Liver (tissue), 9 donors: ENCODE measurements around the gene PLA2G4A. TPM values are rescaled to one million over a fixed set of nuclear protein-coding genes. Genes with fewer than 3 reads are reported as not detected.

ENCODE experiments used
- DNase-seq: peaks from one replicate; pipeline ENCODE4 v3.0.0-alpha.2; 2017; ENCODE audit warnings: low spot score
- H3K27ac ChIP-seq, 2 donors: one replicate each; pipeline ENCODE4 v1.7.0; 2013; ENCODE audit warnings: inconsistent platforms in 2 of 2, low read length in 2 of 2, control low read depth in 1 of 2, low read depth in 1 of 2, mild to moderate bottlenecking in 1 of 2
- H3K27me3 ChIP-seq, 4 donors: one replicate each; pipeline versions ENCODE4 v1.6.1 to v1.7.0; 2013; ENCODE audit warnings: low read length in 3 of 4, inconsistent platforms in 1 of 4, mild to moderate bottlenecking in 1 of 4, moderate library complexity in 1 of 4; ENCODE audit not compliant: control insufficient read depth in 4 of 4, insufficient read depth in 4 of 4
- H3K36me3 ChIP-seq, 4 donors: one replicate each; pipeline versions ENCODE4 v1.6.1 to v1.7.0; 2013; ENCODE audit warnings: low read length in 3 of 4, mild to moderate bottlenecking in 3 of 4, low read depth in 1 of 4, moderate library complexity in 1 of 4; ENCODE audit not compliant: control insufficient read depth in 4 of 4, insufficient read depth in 3 of 4
- H3K4me1 ChIP-seq, 4 donors: one replicate each; pipeline versions ENCODE4 v1.6.1 to v1.7.0; 2013; ENCODE audit warnings: low read length in 3 of 4, mild to moderate bottlenecking in 3 of 4, moderate library complexity in 1 of 4; ENCODE audit not compliant: control insufficient read depth in 4 of 4, insufficient read depth in 4 of 4
- H3K4me3 ChIP-seq, 3 donors: one replicate each; pipeline versions ENCODE4 v1.6.1 to v1.7.0; 2013; ENCODE audit warnings: low read length in 3 of 3, control low read depth in 1 of 3, low read depth in 1 of 3, mild to moderate bottlenecking in 1 of 3
- H3K9ac ChIP-seq, 2 donors: one replicate each; pipeline ENCODE4 v1.7.0; 2013; ENCODE audit warnings: low read length in 2 of 2, mild to moderate bottlenecking in 2 of 2, moderate library complexity in 2 of 2, control low read depth in 1 of 2, low read depth in 1 of 2
- H3K9me3 ChIP-seq, 4 donors: one replicate each; pipeline versions ENCODE4 v1.6.1 to v1.7.0; 2013; ENCODE audit warnings: low read length in 3 of 4; ENCODE audit not compliant: control insufficient read depth in 4 of 4
- EGR1 ChIP-seq, 2 donors: IDR thresholded peaks; 2 replicates each; pipeline ENCODE4 v1.6.1; 2016 to 2018; ENCODE audit warnings: antibody characterized with exemption in 2 of 2, low read depth in 2 of 2
- FOXA1 ChIP-seq: IDR thresholded peaks from 2 replicates; pipeline ENCODE4 v1.6.1; 2016; ENCODE audit warnings: antibody characterized with exemption
- FOXA2 ChIP-seq: IDR thresholded peaks from 2 replicates; pipeline ENCODE4 v1.6.1; 2016; ENCODE audit warnings: antibody characterized with exemption
- GABPA ChIP-seq, 2 donors: IDR thresholded peaks in 1 of 2; conservative IDR thresholded peaks in 1 of 2; 2 replicates each; pipeline ENCODE4 v1.6.1; 2016; ENCODE audit warnings: antibody characterized with exemption in 2 of 2, mild to moderate bottlenecking in 1 of 2, moderate library complexity in 1 of 2
- HNF4A ChIP-seq, 2 donors: conservative IDR thresholded peaks; 2 replicates each; pipeline ENCODE4 v1.6.1; 2016; ENCODE audit warnings: antibody characterized with exemption in 2 of 2, mild to moderate bottlenecking in 2 of 2
- HNF4G ChIP-seq: IDR thresholded peaks from 2 replicates; pipeline ENCODE4 v1.6.1; 2016; ENCODE audit warnings: antibody characterized with exemption
- JUND ChIP-seq, 2 donors: IDR thresholded peaks; 2 replicates each; pipeline ENCODE4 v1.6.1; 2016; ENCODE audit warnings: antibody characterized with exemption in 2 of 2
- NR2F2 ChIP-seq: IDR thresholded peaks from 2 replicates; pipeline ENCODE4 v1.6.1; 2016; ENCODE audit warnings: antibody characterized with exemption
- RAD21 ChIP-seq, 2 donors: IDR thresholded peaks; 2 replicates each; pipeline ENCODE4 v1.6.1; 2016; ENCODE audit warnings: antibody characterized with exemption in 2 of 2, mild to moderate bottlenecking in 2 of 2
- RXRA ChIP-seq, 2 donors: IDR thresholded peaks; 2 replicates each; pipeline ENCODE4 v1.6.1; 2017 to 2018; ENCODE audit warnings: antibody characterized with exemption in 2 of 2, mild to moderate bottlenecking in 1 of 2
- SP1 ChIP-seq: IDR thresholded peaks from 2 replicates; pipeline ENCODE4 v1.6.1; 2018; ENCODE audit warnings: antibody characterized with exemption, mild to moderate bottlenecking
- TAF1 ChIP-seq: conservative IDR thresholded peaks from 2 replicates; pipeline ENCODE4 v1.6.1; 2016; ENCODE audit warnings: antibody characterized with exemption, mild to moderate bottlenecking
- YY1 ChIP-seq: IDR thresholded peaks from 2 replicates; pipeline ENCODE4 v1.6.1; 2016; ENCODE audit warnings: antibody characterized with exemption, mild to moderate bottlenecking
- WGBS: extraction: QIAGEN DNeasy Blood & Tissue Kit; methylation state at CpG from one replicate; pipeline ENCODE4 v1.1.7; 2013; 5-methylcytosine and 5-hydroxymethylcytosine counted together
- polyA plus RNA-seq, 2 donors: library from polyadenylated mRNA; stranded (reverse) in 1 of 2; unstranded in 1 of 2; fragments of 200-250 nt in 1 of 2; fragments of >200 nt in 1 of 2; fragmentation: Nextera tagmentation in 1 of 2; extraction: Ambion mirVana in 1 of 2; gene quantifications; one replicate each; pipeline versions ENCODE4 v1.2.1 to v1.2.3, GENCODE V29; 2013 to 2015
- total RNA-seq, 2 donors: library from RNA; depleted of rRNA; stranded (reverse); fragments of >200 nt; gene quantifications; one replicate each; pipeline ENCODE4 v1.2.3, GENCODE V29; 2014
- TF ChIP-seq, protein P1 (sequence below): IDR thresholded peaks from 2 replicates; pipeline ENCODE4 v1.6.1; 2016; ENCODE audit warnings: antibody characterized with exemption
- TF ChIP-seq, protein P2 (sequence below): IDR thresholded peaks from 2 replicates; pipeline ENCODE4 v1.6.1; 2016; ENCODE audit warnings: antibody characterized with exemption
- TF ChIP-seq, protein P3 (sequence below): fragments of 150-350 bp; IDR thresholded peaks from 2 replicates; pipeline ENCODE4 v1.5.1; 2017; ENCODE audit warnings: improper control_type of control experiment, low read depth, low read length; ENCODE audit not compliant: missing input control
- TF ChIP-seq, protein P4 (sequence below): IDR thresholded peaks from 2 replicates; pipeline ENCODE4 v1.6.1; 2016; ENCODE audit warnings: antibody characterized with exemption
- donor health status: healthy.
- donor health status: healthy.
- donor health status: healthy.
- donor health status: healthy.
- donor health status: healthy.

PLA2G4A gene
- total and polyA plus RNA-seq, 4 donors: 0.39 to 2.5 (median 1.1) TPM

DNA sequence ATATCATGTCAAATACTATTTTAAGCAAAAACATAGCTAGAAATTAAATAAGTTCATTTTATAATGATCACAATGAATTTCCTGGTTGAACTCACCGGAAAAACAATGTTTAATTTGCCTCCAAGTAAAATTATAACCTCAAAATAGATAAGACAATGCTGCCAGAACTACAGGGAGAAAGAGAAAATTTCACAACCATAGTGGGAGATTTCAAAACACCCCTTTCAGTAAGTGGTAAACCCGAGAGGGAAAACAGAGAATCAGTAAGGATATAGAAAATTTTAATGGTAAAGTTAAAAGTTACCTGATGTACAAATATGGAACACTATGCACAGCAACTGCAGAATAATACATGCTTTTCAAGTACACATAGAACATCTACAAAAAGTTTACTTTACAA lies 43.2 kb upstream of the PLA2G4A start (continued):
- TF ChIP-seq, protein P1, sequence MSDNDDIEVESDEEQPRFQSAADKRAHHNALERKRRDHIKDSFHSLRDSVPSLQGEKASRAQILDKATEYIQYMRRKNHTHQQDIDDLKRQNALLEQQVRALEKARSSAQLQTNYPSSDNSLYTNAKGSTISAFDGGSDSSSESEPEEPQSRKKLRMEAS: no peak
- no peak for TF ChIP-seq RXRA (IDR thresholded peaks at IDR 0.05)
- TF ChIP-seq NR2F2: no peak

DNA sequence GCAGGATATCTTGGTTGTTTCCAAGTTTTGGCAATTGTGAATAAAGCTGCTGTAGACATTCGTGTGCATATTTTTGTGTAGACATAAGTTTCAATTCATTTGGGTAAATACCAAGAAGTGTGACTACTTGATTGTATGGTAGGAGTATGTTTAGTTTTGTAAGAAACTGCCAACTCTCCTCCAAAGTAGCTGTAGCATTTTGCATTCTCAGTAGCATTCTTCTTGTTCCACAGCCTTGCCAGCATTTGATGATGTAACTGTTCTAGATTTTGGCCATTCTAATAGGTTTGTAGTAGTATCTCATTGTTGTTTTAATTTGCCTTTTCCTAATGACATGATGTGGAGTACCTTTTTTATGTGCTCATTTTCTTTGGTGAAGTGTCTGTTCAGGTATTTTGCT lies 38.6 kb upstream of the PLA2G4A start:
- no peak for DNase-seq
- Histone ChIP-seq H3K36me3 (no peaks in the 10 kb centered on the region), H3K27ac (no peak overlapping the region), H3K9ac (no peak overlapping the region), H3K4me3 (no peak overlapping the region), H3K9me3 (no peaks in the 10 kb centered on the region), H3K4me1 (no peaks in the 10 kb centered on the region), H3K27me3 (no peaks in the 10 kb centered on the region)
- whole genome bisulfite sequencing: 65% methylated on average over 1 of the region's 1 CpG
- no peak for TF ChIP-seq HNF4G

DNA sequence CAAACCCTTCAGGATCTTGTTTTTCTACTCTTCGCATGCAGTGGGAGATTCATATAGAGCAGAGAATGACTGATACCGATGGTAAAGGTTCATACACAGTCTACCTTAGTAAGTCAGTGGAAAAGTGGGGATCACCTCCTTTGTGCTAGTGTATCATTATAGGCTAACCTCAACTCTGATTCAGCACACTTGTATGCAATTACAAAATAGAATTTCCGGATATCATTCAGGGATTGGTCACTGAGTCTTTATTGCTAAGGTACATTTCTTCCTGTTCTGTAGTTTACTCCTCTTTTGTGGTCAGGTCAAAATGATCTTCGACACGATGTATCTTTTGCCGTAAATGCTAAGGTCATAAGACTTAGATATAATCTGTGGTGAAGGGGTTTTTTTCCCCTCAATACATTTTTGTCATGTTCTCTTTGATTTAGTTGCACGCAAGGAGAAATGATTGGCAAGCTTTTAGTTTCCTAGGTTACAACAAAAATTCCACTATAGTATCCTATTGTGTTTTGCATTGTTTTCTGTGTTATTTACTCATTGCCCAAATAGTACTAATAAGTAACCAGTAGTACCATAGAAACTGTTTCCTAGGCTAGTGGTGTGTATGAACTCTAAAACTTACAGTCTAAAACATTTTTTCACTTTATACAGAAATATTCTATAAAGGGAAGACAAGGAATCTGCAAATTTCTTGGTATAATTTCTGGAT lies 35.7 kb upstream of the PLA2G4A start:
- Histone ChIP-seq H3K27me3 (no peaks in the 10 kb centered on the region), H3K4me1 (no peaks in the 10 kb centered on the region), H3K4me3 (no peak overlapping the region), H3K36me3 (no peaks in the 10 kb centered on the region), H3K9me3 (no peaks in the 10 kb centered on the region), H3K27ac (no peak overlapping the region), H3K9ac (no peak overlapping the region)
- WGBS: 81% methylated on average over 7 of the region's 7 CpGs
- no peak for DNase-seq
- TF ChIP-seq HNF4A (conservative IDR thresholded peaks at IDR 0.05): no peak
- TF ChIP-seq TAF1: no peak
- TF ChIP-seq JUND (IDR thresholded peaks at IDR 0.05): no peak
- TF ChIP-seq GABPA (IDR thresholded peaks at IDR 0.05 in 1 of 2, conservative IDR thresholded peaks at IDR 0.05 in 1 of 2): no peak
- TF ChIP-seq SP1: no peak

DNA sequence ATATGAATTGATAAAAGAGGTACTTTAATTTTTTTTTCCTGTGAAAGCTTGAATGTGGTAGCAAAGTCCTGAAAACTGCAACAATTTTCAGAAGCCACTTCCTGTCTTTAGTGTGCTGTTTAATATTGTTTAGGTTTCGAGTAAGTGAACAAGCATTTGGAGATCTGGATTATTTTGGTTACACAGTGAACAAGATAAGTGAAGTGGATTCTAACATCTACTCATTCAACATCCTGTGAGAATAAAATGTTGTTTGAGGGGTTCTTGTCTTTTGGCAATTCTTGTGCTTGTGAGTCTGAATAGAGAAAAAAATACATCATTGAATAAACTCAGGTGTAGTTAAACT lies 35.2 kb upstream of the PLA2G4A start:
- Histone ChIP-seq H3K27me3 (no peaks in the 10 kb centered on the region), H3K9me3 (no peaks in the 10 kb centered on the region), H3K27ac (no peak overlapping the region), H3K9ac (no peak overlapping the region), H3K36me3 (no peaks in the 10 kb centered on the region), H3K4me1 (no peaks in the 10 kb centered on the region), H3K4me3 (no peak overlapping the region)
- DNase-seq: no peak
- 55% methylated on average over 1 of the region's 1 CpG for WGBS
- no peak for TF ChIP-seq RXRA (IDR thresholded peaks at IDR 0.05)
- no peak for TF ChIP-seq HNF4A (conservative IDR thresholded peaks at IDR 0.05)
- TF ChIP-seq, protein P1: no peak
- no peak for TF ChIP-seq EGR1 (IDR thresholded peaks at IDR 0.05; ENCODE audit: low read depth in 2 of 2)
- TF ChIP-seq, protein P2, sequence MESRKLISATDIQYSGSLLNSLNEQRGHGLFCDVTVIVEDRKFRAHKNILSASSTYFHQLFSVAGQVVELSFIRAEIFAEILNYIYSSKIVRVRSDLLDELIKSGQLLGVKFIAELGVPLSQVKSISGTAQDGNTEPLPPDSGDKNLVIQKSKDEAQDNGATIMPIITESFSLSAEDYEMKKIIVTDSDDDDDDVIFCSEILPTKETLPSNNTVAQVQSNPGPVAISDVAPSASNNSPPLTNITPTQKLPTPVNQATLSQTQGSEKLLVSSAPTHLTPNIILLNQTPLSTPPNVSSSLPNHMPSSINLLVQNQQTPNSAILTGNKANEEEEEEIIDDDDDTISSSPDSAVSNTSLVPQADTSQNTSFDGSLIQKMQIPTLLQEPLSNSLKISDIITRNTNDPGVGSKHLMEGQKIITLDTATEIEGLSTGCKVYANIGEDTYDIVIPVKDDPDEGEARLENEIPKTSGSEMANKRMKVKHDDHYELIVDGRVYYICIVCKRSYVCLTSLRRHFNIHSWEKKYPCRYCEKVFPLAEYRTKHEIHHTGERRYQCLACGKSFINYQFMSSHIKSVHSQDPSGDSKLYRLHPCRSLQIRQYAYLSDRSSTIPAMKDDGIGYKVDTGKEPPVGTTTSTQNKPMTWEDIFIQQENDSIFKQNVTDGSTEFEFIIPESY: no peak
- TF ChIP-seq YY1: no peak
- TF ChIP-seq, protein P3, sequence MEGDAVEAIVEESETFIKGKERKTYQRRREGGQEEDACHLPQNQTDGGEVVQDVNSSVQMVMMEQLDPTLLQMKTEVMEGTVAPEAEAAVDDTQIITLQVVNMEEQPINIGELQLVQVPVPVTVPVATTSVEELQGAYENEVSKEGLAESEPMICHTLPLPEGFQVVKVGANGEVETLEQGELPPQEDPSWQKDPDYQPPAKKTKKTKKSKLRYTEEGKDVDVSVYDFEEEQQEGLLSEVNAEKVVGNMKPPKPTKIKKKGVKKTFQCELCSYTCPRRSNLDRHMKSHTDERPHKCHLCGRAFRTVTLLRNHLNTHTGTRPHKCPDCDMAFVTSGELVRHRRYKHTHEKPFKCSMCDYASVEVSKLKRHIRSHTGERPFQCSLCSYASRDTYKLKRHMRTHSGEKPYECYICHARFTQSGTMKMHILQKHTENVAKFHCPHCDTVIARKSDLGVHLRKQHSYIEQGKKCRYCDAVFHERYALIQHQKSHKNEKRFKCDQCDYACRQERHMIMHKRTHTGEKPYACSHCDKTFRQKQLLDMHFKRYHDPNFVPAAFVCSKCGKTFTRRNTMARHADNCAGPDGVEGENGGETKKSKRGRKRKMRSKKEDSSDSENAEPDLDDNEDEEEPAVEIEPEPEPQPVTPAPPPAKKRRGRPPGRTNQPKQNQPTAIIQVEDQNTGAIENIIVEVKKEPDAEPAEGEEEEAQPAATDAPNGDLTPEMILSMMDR: no peak
- TF ChIP-seq TAF1: no peak
- TF ChIP-seq FOXA2: no peak
- TF ChIP-seq JUND (IDR thresholded peaks at IDR 0.05): no peak
- no peak for TF ChIP-seq GABPA (IDR thresholded peaks at IDR 0.05 in 1 of 2, conservative IDR thresholded peaks at IDR 0.05 in 1 of 2)
- no peak for TF ChIP-seq FOXA1
- TF ChIP-seq, protein P4, sequence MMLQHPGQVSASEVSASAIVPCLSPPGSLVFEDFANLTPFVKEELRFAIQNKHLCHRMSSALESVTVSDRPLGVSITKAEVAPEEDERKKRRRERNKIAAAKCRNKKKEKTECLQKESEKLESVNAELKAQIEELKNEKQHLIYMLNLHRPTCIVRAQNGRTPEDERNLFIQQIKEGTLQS: no peak
- TF ChIP-seq SP1: no peak
- no peak for TF ChIP-seq RAD21 (IDR thresholded peaks at IDR 0.05)
